A549 (cell line): Measurements from ENCODE around the gene TMPRSS6. TPM values are rescaled to one million over a fixed set of nuclear protein-coding genes. Genes with fewer than 3 reads are reported as not detected.

Source experiments
- ATAC-seq, 2 experiments: fragments of 200-7000 bp in 1 of 2; fragments of >200 bp in 1 of 2; cut with Nextera tagmentation in 1 of 2; cut with Tn5 transposase in 1 of 2; 3 replicates each; pipeline versions ENCODE4 v1.8.0 to v1.9.1; 2018 to 2020; ENCODE audit warnings: mild to moderate bottlenecking in 1 of 2, moderate library complexity in 1 of 2
- CTCF ChIA-PET: fragments of 300-600 bp; sonication (Branson Sonifier 250); formaldehyde crosslinking; extraction: SDS; loops from one replicate; lab custom pipeline; 2021; ENCODE audit warnings: antibody characterized with exemption, inconsistent platforms; lab: Yijun Ruan, JAX
- POLR2A ChIA-PET: fragments of 350-600 bp; formaldehyde crosslinking; extraction: SDS; loops from one replicate; lab custom pipeline; 2021; ENCODE audit warnings: antibody characterized with exemption, inconsistent platforms; lab: Yijun Ruan, JAX
- DNase-seq, 2 experiments: peaks; one replicate each; pipeline versions ENCODE4 v3.0.0 to v3.0.0-alpha.2; 2011 to 2016; ENCODE audit warnings: low read depth in 1 of 2, low spot score in 1 of 2
- FAIRE-seq: peaks from 2 replicates; lab custom pipeline; 2011; peaks lifted over from hg19 to GRCh38; lab: Jason Lieb, UNC
- H3K27ac ChIP-seq, 2 experiments: fragments of >200 bp; sonication (Bioruptor Twin); formaldehyde crosslinking; 3 replicates each; pipeline ENCODE4 v1.5.1; 2016 to 2017
- H3K4me1 ChIP-seq: fragments of >200 bp; sonication (Bioruptor Twin); formaldehyde crosslinking; 3 replicates; pipeline ENCODE4 v1.6.1; 2016
- H3K4me2 ChIP-seq: fragments of >200 bp; sonication (Bioruptor Twin); formaldehyde crosslinking; 3 replicates; pipeline ENCODE4 v1.6.1; 2016
- H3K4me3 ChIP-seq: fragments of >200 bp; sonication (Bioruptor Twin); formaldehyde crosslinking; 3 replicates; pipeline ENCODE4 v1.5.1; 2016
- H3K9me3 ChIP-seq: fragments of >200 bp; sonication (Bioruptor Twin); formaldehyde crosslinking; 3 replicates; pipeline ENCODE4 v1.6.1; 2016
- BHLHE40 ChIP-seq: IDR thresholded peaks from 2 replicates; pipeline ENCODE4 v1.6.1; 2012; ENCODE audit warnings: low read depth, low read length, inconsistent platforms
- ELK1 ChIP-seq: fragments of 150-350 bp; IDR thresholded peaks from 2 replicates; pipeline ENCODE4 v1.6.1; 2014; ENCODE audit warnings: low read depth, mild to moderate bottlenecking, low read length
- FOXS1 ChIP-seq: fragments of 250-450 bp; sonication (Bioruptor Pico); IDR thresholded peaks from 2 replicates; pipeline ENCODE4 v1.5.0; 2020; ENCODE audit warnings: mild to moderate bottlenecking, moderate library complexity
- HDAC2 ChIP-seq: fragments of 200-600 bp; sonication (generic); IDR thresholded peaks from 2 replicates; pipeline ENCODE4 v1.6.1; 2016
- HOXB5 ChIP-seq: fragments of 250-450 bp; sonication (Bioruptor Pico); IDR thresholded peaks from 2 replicates; pipeline ENCODE4 v1.5.0; 2020; ENCODE audit warnings: mild to moderate bottlenecking, moderate library complexity
- MYC ChIP-seq: IDR thresholded peaks from 2 replicates; pipeline ENCODE4 v1.6.1; 2012; ENCODE audit warnings: mild to moderate bottlenecking, inconsistent platforms, low read length, improper control_type of control experiment, borderline replicate concordance
- NR3C1 ChIP-seq: fragments of >200 bp; sonication (Bioruptor Twin); formaldehyde crosslinking; IDR thresholded peaks from 3 replicates; pipeline ENCODE4 v1.6.1; 2017
- PBX3 ChIP-seq: IDR thresholded peaks from 2 replicates; pipeline ENCODE4 v1.6.1; 2012
- RCOR1 ChIP-seq: fragments of 150-350 bp; IDR thresholded peaks from 2 replicates; pipeline ENCODE4 v1.6.1; 2014; ENCODE audit warnings: antibody characterized with exemption, low read length, low read depth
- SMC3 ChIP-seq: fragments of >200 bp; sonication (Bioruptor Twin); formaldehyde crosslinking; IDR thresholded peaks from 3 replicates; pipeline ENCODE4 v1.6.1; 2018; ENCODE audit warnings: inconsistent platforms
- SREBF2 ChIP-seq: fragments of 450-650 bp; IDR thresholded peaks from 2 replicates; pipeline ENCODE4 v1.6.1; 2014; ENCODE audit warnings: mild to moderate bottlenecking, moderate library complexity
- USF2 ChIP-seq: fragments of 450-650 bp; IDR thresholded peaks from 2 replicates; pipeline ENCODE4 v1.6.1; 2014; ENCODE audit warnings: antibody characterized with exemption
- ZFP36 ChIP-seq: fragments of 450-650 bp; IDR thresholded peaks from 2 replicates; pipeline ENCODE4 v1.6.1; 2014; ENCODE audit warnings: borderline replicate concordance; ENCODE audit not compliant: partially characterized antibody
- ZSCAN20 ChIP-seq: fragments of 250-450 bp; sonication (Bioruptor Pico); IDR thresholded peaks from 2 replicates; pipeline ENCODE4 v1.8.0; 2022; ENCODE audit warnings: mild to moderate bottlenecking, moderate library complexity
- WGBS: methylation state at CpG from one replicate; pipeline ENCODE4 v1.1.6; 2017; ENCODE audit errors: missing lambda C conversion rate; 5-methylcytosine and 5-hydroxymethylcytosine counted together
- polyA plus RNA-seq, 4 experiments: library from polyadenylated mRNA; depleted of rRNA in 3 of 4; stranded (reverse); fragments of >200 nt; fragmentation: RNase III in 1 of 4; extraction: RNeasy Plus Mini Kit Qiagen cat#74134 plus additional on column Dnase treatment in 1 of 4; gene quantifications; 2 replicates in 3 of 4; 3 replicates in 1 of 4; pipeline ENCODE4 v1.2.3, GENCODE V29; 2011 to 2017
- TF ChIP-seq, protein P1 (sequence below): fragments of 200-600 bp; sonication (generic); IDR thresholded peaks from 2 replicates; pipeline ENCODE4 v1.6.1; 2016; ENCODE audit warnings: antibody characterized with exemption, mild to moderate bottlenecking, moderate library complexity

The TMPRSS6 gene
- polyA plus RNA-seq, 2 of the 4 experiments (the other 2 are of a cell fraction) = not detected

- H3K4me3 ChIP-seq = no peak overlapping the region
- CTCF ChIA-PET = interaction anchor here (1.0 to 1.5 kb wide), 3 partner anchors 28 to 63 kb away, joined by 3 to 4 read pairs (median 3); no protein-coding TSS in a partner anchor
- no peaks in the 10 kb centered on the region for H3K4me1 ChIP-seq
- no peak overlapping the region for H3K4me2 ChIP-seq
- FAIRE-seq (no peak), ATAC-seq (no peak), DNase-seq (no peak)
- POLR2A ChIA-PET = no interaction called here
- H3K27ac ChIP-seq = no peak overlapping the region
- no peak for TF ChIP-seq HOXB5 (CRISPR knock-in tag)
- TF ChIP-seq ZSCAN20 = no peak
- no peak for TF ChIP-seq HDAC2
- TF ChIP-seq BHLHE40 = no peak
- TF ChIP-seq, protein P1, sequence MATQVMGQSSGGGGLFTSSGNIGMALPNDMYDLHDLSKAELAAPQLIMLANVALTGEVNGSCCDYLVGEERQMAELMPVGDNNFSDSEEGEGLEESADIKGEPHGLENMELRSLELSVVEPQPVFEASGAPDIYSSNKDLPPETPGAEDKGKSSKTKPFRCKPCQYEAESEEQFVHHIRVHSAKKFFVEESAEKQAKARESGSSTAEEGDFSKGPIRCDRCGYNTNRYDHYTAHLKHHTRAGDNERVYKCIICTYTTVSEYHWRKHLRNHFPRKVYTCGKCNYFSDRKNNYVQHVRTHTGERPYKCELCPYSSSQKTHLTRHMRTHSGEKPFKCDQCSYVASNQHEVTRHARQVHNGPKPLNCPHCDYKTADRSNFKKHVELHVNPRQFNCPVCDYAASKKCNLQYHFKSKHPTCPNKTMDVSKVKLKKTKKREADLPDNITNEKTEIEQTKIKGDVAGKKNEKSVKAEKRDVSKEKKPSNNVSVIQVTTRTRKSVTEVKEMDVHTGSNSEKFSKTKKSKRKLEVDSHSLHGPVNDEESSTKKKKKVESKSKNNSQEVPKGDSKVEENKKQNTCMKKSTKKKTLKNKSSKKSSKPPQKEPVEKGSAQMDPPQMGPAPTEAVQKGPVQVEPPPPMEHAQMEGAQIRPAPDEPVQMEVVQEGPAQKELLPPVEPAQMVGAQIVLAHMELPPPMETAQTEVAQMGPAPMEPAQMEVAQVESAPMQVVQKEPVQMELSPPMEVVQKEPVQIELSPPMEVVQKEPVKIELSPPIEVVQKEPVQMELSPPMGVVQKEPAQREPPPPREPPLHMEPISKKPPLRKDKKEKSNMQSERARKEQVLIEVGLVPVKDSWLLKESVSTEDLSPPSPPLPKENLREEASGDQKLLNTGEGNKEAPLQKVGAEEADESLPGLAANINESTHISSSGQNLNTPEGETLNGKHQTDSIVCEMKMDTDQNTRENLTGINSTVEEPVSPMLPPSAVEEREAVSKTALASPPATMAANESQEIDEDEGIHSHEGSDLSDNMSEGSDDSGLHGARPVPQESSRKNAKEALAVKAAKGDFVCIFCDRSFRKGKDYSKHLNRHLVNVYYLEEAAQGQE = no peak
- 83% methylated on average over 8 of the region's 8 CpGs for WGBS
- no peaks in the 10 kb centered on the region for H3K9me3 ChIP-seq
Measured at GRCh38 chr22:37137131-37137530, 27.6 kb upstream of the TMPRSS6 start.

GRCh38 chr22:37135023-37135422 is 25.5 kb upstream of the TMPRSS6 start:
- ATAC-seq (no peak), DNase-seq (no peak), FAIRE-seq (no peak)
- 60% methylated on average over 7 of the region's 12 CpGs for WGBS
- CTCF ChIA-PET = no interaction called here
- Histone ChIP-seq H3K4me1 (no peaks in the 10 kb centered on the region), H3K4me3 (no peak overlapping the region), H3K9me3 (no peaks in the 10 kb centered on the region), H3K27ac (no peak overlapping the region), H3K4me2 (no peak overlapping the region)
- TF ChIP-seq PBX3 (no peak), SMC3 (no peak), ZFP36 (no peak), USF2 (no peak), MYC (no peak), FOXS1 (CRISPR knock-in tag) (no peak), ELK1 (no peak), RCOR1 (no peak), SREBF2 (no peak), NR3C1 (no peak)
- TF ChIP-seq, protein P1 = no peak
- POLR2A ChIA-PET = no interaction called here
